HEK293 (cell line): ENCODE results near the gene MED13L.

Source experiments
- CTCF ChIA-PET: fragments of 350-600 bp; formaldehyde crosslinking; extraction: SDS; loops from one replicate; lab custom pipeline; 2021; ENCODE audit warnings: antibody characterized with exemption; lab: Yijun Ruan, JAX
- POLR2A ChIA-PET: fragments of 300-600 bp; formaldehyde crosslinking; extraction: SDS; loops from one replicate; lab custom pipeline; 2020; ENCODE audit warnings: antibody characterized with exemption, inconsistent platforms; lab: Yijun Ruan, JAX
- H3K27ac ChIP-seq: fragments of 200-500 bp; sonication (Bioruptor generic); 2 replicates; pipeline ENCODE4 v1.5.1; 2014; ENCODE audit warnings: low read depth, low read length, control low read depth, inconsistent platforms; ENCODE audit errors: extremely low read depth
- H3K36me3 ChIP-seq, 2 experiments: fragments of 200-500 bp in 1 of 2; sonication (Bioruptor generic) in 1 of 2; 1 replicate in 1 of 2; 2 replicates in 1 of 2; pipeline ENCODE4 v1.5.1; 2014 to 2017; ENCODE audit warnings: inconsistent platforms in 2 of 2, low read length in 2 of 2; ENCODE audit not compliant: control insufficient read depth in 2 of 2, insufficient read depth in 1 of 2
- H3K4me1 ChIP-seq: fragments of 200-500 bp; sonication (Bioruptor generic); 2 replicates; pipeline ENCODE4 v1.5.1; 2014; ENCODE audit warnings: mild to moderate bottlenecking, low read length, inconsistent platforms; ENCODE audit not compliant: control insufficient read depth, insufficient read depth
- H3K4me3 ChIP-seq: 2 replicates; pipeline ENCODE4 v1.5.1; 2011; ENCODE audit warnings: low read depth, mild to moderate bottlenecking, control low read depth, low read length, moderate library complexity
- H3K9me3 ChIP-seq: fragments of 200-500 bp; sonication (Bioruptor generic); 2 replicates; pipeline ENCODE4 v1.5.1; 2014; ENCODE audit warnings: low read depth, low read length, inconsistent platforms; ENCODE audit not compliant: control insufficient read depth, insufficient read depth
- HOXC10 ChIP-seq: sonication (generic); formaldehyde crosslinking; IDR thresholded peaks from 2 replicates; pipeline ENCODE4 v1.8.1; 2023; ENCODE audit warnings: mild to moderate bottlenecking, missing genetic modification reagents
- KLF10 ChIP-seq: fragments of 450-650 bp; IDR thresholded peaks from 2 replicates; pipeline ENCODE4 v1.5.1; 2018; ENCODE audit warnings: missing biosample characterization, mild to moderate bottlenecking, missing genetic modification characterization
- OVOL3 ChIP-seq: fragments of 450-650 bp; formaldehyde crosslinking; IDR thresholded peaks from 2 replicates; pipeline ENCODE4 v1.5.1; 2016; ENCODE audit warnings: missing biosample characterization, missing genetic modification characterization
- SCRT2 ChIP-seq: fragments of 450-650 bp; formaldehyde crosslinking; IDR thresholded peaks from 2 replicates; pipeline ENCODE4 v1.5.1; 2016; ENCODE audit warnings: missing biosample characterization, missing genetic modification characterization
- SP3 ChIP-seq: fragments of 450-650 bp; formaldehyde crosslinking; IDR thresholded peaks from 2 replicates; pipeline ENCODE4 v1.5.1; 2016; ENCODE audit warnings: missing biosample characterization, missing genetic modification characterization
- ZNF184 ChIP-seq: fragments of 450-650 bp; IDR thresholded peaks from 2 replicates; pipeline ENCODE4 v1.5.1; 2018; ENCODE audit warnings: missing biosample characterization, mild to moderate bottlenecking, missing genetic modification characterization
- ZNF2 ChIP-seq: fragments of 450-650 bp; formaldehyde crosslinking; IDR thresholded peaks from 2 replicates; pipeline ENCODE4 v1.5.1; 2016; ENCODE audit warnings: missing biosample characterization, missing genetic modification characterization
- ZNF223 ChIP-seq: fragments of 450-650 bp; formaldehyde crosslinking; IDR thresholded peaks from 2 replicates; pipeline ENCODE4 v1.5.1; 2016; ENCODE audit warnings: missing biosample characterization, missing genetic modification characterization
- ZNF529 ChIP-seq: fragments of 450-650 bp; formaldehyde crosslinking; IDR thresholded peaks from 2 replicates; pipeline ENCODE4 v1.5.1; 2017; ENCODE audit warnings: missing genetic modification characterization, missing biosample characterization; ENCODE audit not compliant: insufficient replicate concordance
- ZNF561 ChIP-seq: fragments of 450-650 bp; IDR thresholded peaks from 2 replicates; pipeline ENCODE4 v1.5.1; 2018; ENCODE audit warnings: missing biosample characterization, missing genetic modification characterization, borderline replicate concordance
- ZNF600 ChIP-seq: fragments of 450-650 bp; formaldehyde crosslinking; IDR thresholded peaks from 2 replicates; pipeline ENCODE4 v1.5.1; 2016; ENCODE audit warnings: missing biosample characterization, missing genetic modification characterization
- ZNF660 ChIP-seq: fragments of 450-650 bp; IDR thresholded peaks from 2 replicates; pipeline ENCODE4 v1.5.1; 2018; ENCODE audit warnings: missing biosample characterization, mild to moderate bottlenecking, missing genetic modification characterization
- ZNF776 ChIP-seq: fragments of 450-650 bp; formaldehyde crosslinking; IDR thresholded peaks from 2 replicates; pipeline ENCODE4 v1.5.0; 2017; ENCODE audit warnings: missing biosample characterization, missing genetic modification characterization, borderline replicate concordance
- ZNF777 ChIP-seq: fragments of 450-650 bp; formaldehyde crosslinking; IDR thresholded peaks from 2 replicates; pipeline ENCODE4 v1.5.1; 2017; ENCODE audit warnings: missing biosample characterization, missing genetic modification characterization, borderline replicate concordance
- TF ChIP-seq, protein P1 (sequence below): fragments of 450-650 bp; formaldehyde crosslinking; optimal IDR thresholded peaks from 2 replicates; pipeline ENCODE3; 2016; ENCODE audit warnings: missing biosample characterization, mild to moderate bottlenecking, missing genetic modification characterization
- TF ChIP-seq, protein P2 (sequence below): fragments of 450-650 bp; formaldehyde crosslinking; conservative IDR thresholded peaks from 2 replicates; pipeline ENCODE4 v1.5.1; 2016; ENCODE audit warnings: low read depth, missing biosample characterization, missing genetic modification characterization
- TF ChIP-seq, protein P3 (sequence below): fragments of 450-650 bp; formaldehyde crosslinking; IDR thresholded peaks from 2 replicates; pipeline ENCODE4 v1.5.1; 2017; ENCODE audit warnings: missing biosample characterization, missing genetic modification characterization
- TF ChIP-seq, protein P4 (sequence below): fragments of 450-650 bp; formaldehyde crosslinking; IDR thresholded peaks from 2 replicates; pipeline ENCODE4 v1.5.1; 2017; ENCODE audit warnings: missing biosample characterization, missing genetic modification characterization

MED13L gene

DNA sequence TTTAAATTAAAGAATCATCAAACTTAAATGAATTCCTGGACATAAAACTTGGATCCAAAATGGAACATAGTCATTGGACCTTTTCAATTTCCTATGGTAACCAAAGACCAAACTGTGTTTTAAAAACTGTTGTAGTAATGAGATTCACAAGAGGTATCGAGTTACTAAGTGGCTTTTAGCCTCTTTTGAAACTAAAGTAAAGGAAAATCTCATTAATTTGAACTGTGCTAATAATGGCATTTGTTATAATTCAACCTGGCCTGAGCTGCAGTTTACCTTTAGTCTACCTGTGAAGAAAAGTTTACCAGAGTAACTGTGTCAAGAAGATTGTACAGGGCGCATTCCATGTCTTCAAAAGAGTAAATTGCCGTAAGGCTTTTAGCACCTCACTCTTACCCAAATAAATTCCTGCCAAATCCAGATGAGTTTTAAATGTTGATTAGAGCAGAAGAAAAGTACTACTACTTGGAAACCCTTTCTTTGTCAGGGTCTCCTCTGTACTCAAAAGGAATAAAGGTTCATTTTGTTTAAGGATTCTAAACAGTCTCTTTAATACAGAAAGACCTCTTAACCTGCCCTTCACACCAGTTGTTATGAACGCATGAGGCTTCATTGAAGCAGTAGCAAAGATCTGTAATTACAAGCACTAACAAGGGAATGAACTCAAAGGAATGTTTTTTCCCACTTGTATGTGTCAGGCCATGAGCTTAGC lies 17.1 kb upstream of the MED13L start:
- peaks cover 11% of the 10 kb centered on the region for H3K4me1 ChIP-seq
- H3K36me3 ChIP-seq, result no peaks in the 10 kb centered on the region
- no peak overlapping the region for H3K27ac ChIP-seq
- no peak overlapping the region for H3K4me3 ChIP-seq
- POLR2A ChIA-PET, result interaction anchor here (1.6 kb wide), 1 partner anchor 12 kb away, joined by 3 read pairs; no protein-coding TSS in a partner anchor
- TF ChIP-seq, protein P1, sequence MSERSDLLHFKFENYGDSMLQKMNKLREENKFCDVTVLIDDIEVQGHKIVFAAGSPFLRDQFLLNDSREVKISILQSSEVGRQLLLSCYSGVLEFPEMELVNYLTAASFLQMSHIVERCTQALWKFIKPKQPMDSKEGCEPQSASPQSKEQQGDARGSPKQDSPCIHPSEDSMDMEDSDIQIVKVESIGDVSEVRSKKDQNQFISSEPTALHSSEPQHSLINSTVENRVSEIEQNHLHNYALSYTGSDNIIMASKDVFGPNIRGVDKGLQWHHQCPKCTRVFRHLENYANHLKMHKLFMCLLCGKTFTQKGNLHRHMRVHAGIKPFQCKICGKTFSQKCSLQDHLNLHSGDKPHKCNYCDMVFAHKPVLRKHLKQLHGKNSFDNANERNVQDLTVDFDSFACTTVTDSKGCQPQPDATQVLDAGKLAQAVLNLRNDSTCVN (tag by site-specific recombination), result no peak
- TF ChIP-seq HOXC10 (no peak), KLF10 (tag by site-specific recombination) (no peak), ZNF776 (tag by site-specific recombination) (no peak), ZNF2 (tag by site-specific recombination) (no peak), SCRT2 (no peak), OVOL3 (tag by site-specific recombination) (no peak), ZNF777 (no peak), ZNF660 (no peak), ZNF561 (tag by site-specific recombination) (no peak), ZNF529 (tag by site-specific recombination) (no peak), SP3 (tag by site-specific recombination) (no peak), ZNF600 (tag by site-specific recombination) (no peak), ZNF223 (tag by site-specific recombination) (no peak), ZNF184 (tag by site-specific recombination) (no peak)
- TF ChIP-seq, protein P2, sequence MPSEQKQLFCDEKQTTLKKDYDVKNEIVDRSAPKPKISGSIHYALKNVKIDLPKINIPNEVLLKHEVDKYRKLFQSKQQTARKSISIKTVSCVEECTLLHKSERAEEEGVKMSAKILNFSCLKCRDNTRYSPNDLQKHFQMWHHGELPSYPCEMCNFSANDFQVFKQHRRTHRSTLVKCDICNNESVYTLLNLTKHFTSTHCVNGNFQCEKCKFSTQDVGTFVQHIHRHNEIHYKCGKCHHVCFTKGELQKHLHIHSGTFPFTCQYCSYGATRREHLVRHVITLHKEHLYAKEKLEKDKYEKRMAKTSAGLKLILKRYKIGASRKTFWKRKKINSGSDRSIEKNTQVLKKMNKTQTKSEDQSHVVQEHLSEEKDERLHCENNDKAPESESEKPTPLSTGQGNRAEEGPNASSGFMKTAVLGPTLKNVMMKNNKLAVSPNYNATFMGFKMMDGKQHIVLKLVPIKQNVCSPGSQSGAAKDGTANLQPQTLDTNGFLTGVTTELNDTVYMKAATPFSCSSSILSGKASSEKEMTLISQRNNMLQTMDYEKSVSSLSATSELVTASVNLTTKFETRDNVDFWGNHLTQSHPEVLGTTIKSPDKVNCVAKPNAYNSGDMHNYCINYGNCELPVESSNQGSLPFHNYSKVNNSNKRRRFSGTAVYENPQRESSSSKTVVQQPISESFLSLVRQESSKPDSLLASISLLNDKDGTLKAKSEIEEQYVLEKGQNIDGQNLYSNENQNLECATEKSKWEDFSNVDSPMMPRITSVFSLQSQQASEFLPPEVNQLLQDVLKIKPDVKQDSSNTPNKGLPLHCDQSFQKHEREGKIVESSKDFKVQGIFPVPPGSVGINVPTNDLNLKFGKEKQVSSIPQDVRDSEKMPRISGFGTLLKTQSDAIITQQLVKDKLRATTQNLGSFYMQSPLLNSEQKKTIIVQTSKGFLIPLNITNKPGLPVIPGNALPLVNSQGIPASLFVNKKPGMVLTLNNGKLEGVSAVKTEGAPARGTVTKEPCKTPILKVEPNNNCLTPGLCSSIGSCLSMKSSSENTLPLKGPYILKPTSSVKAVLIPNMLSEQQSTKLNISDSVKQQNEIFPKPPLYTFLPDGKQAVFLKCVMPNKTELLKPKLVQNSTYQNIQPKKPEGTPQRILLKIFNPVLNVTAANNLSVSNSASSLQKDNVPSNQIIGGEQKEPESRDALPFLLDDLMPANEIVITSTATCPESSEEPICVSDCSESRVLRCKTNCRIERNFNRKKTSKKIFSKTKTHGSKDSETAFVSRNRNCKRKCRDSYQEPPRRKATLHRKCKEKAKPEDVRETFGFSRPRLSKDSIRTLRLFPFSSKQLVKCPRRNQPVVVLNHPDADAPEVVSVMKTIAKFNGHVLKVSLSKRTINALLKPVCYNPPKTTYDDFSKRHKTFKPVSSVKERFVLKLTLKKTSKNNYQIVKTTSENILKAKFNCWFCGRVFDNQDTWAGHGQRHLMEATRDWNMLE, result no peak
- TF ChIP-seq, all 188 proteins: peak for 0
- no peaks in the 10 kb centered on the region for H3K9me3 ChIP-seq
- CTCF ChIA-PET, result interaction anchor here (0.7 kb wide), 1 partner anchor 10 kb away, joined by 3 read pairs; no protein-coding TSS in a partner anchor

DNA sequence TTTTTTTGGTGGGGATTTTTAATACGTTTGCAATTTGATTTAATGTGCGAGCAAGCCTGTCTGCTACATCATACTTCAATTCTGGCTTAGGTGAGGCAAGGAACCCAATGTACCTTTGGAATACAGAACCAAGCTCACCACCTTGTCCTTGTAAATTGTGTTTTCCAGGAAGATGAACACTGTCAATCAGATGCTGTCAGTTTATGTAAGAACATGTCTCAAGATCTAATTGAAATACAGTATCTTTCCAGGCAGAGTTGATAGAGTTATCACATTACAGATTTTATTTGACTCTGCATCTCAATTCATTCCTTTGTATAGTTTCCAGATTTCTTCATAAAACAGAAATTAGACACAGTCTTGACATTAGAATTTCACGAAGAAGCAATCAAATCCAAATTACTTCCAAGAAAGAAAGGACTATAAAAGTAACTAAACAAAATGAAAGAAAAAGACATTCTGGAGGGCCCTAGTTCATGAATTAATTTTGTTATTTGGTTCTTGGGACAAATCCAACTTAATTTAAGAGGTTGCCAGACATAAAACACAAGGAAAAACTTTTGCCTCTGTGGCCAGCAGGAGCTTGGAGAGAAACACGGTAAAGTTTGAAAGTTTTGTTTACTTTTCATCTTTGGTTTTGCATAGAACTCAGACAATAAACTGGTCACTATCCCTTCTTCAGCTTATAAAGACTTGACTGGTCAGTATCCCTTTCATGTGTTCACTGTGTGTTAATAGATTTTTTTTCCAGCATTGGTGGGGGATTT lies 16.4 kb upstream of the MED13L start:
- Histone ChIP-seq H3K4me1 (peaks cover 11% of the 10 kb centered on the region), H3K27ac (no peak overlapping the region), H3K4me3 (no peak overlapping the region), H3K36me3 (no peaks in the 10 kb centered on the region), H3K9me3 (no peaks in the 10 kb centered on the region)
- ChIA-PET CTCF (interaction anchor here (0.7 to 0.9 kb wide), 2 partner anchors 9 to 10 kb away, joined by 3 read pairs; no protein-coding TSS in a partner anchor), POLR2A (interaction anchor here (1.6 kb wide), 1 partner anchor 11 kb away, joined by 3 read pairs; no protein-coding TSS in a partner anchor)
- TF ChIP-seq, protein P3, sequence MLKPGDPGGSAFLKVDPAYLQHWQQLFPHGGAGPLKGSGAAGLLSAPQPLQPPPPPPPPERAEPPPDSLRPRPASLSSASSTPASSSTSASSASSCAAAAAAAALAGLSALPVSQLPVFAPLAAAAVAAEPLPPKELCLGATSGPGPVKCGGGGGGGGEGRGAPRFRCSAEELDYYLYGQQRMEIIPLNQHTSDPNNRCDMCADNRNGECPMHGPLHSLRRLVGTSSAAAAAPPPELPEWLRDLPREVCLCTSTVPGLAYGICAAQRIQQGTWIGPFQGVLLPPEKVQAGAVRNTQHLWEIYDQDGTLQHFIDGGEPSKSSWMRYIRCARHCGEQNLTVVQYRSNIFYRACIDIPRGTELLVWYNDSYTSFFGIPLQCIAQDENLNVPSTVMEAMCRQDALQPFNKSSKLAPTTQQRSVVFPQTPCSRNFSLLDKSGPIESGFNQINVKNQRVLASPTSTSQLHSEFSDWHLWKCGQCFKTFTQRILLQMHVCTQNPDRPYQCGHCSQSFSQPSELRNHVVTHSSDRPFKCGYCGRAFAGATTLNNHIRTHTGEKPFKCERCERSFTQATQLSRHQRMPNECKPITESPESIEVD (tag by site-specific recombination), result peak; percentile 85
- TF ChIP-seq, protein P4, sequence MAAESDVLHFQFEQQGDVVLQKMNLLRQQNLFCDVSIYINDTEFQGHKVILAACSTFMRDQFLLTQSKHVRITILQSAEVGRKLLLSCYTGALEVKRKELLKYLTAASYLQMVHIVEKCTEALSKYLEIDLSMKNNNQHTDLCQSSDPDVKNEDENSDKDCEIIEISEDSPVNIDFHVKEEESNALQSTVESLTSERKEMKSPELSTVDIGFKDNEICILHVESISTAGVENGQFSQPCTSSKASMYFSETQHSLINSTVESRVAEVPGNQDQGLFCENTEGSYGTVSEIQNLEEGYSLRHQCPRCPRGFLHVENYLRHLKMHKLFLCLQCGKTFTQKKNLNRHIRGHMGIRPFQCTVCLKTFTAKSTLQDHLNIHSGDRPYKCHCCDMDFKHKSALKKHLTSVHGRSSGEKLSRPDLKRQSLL, result no peak
